HCT116 (cell line): Measurements from ENCODE around the gene RHEBL1. TPM values are rescaled to one million over a fixed set of nuclear protein-coding genes. Genes with fewer than 3 reads are reported as not detected.

Experiments used
- ATAC-seq: fragments of 200-7000 bp; cut with Tn5 transposase; 2 replicates; pipeline ENCODE4 v1.9.1; 2020; ENCODE audit warnings: mild to moderate bottlenecking, moderate library complexity
- BruUV-seq: library from RNA; stranded (reverse); fragments of 400-500 nt; replicated peaks from 2 replicates; lab custom pipeline; 2021; lab: Mats Ljungman, UMichigan
- CTCF ChIA-PET: fragments of 300-600 bp; sonication (Branson Sonifier 250); formaldehyde crosslinking; loops from one replicate; lab custom pipeline; 2021; ENCODE audit warnings: antibody characterized with exemption; lab: Charles Lee
- POLR2A ChIA-PET: fragments of 300-600, 350-600 bp; sonication (Branson Sonifier 250); formaldehyde crosslinking; loops from one replicate; lab custom pipeline; 2021; ENCODE audit warnings: antibody characterized with exemption; lab: Charles Lee
- RAD21 ChIA-PET, 2 experiments: fragments of 300-600 bp; sonication (Branson Sonifier 250); formaldehyde crosslinking; loops; one replicate each; lab custom pipeline; 2023; ENCODE audit warnings: low total read pairs in 2 of 2; ENCODE audit not compliant: uncharacterized antibody in 2 of 2, unreplicated experiment in 2 of 2, low non-redundant PET in 1 of 2; lab: Charles Lee
- DNase-seq: peaks from one replicate; pipeline ENCODE4 v3.0.0-alpha.2; 2010; ENCODE audit warnings: low read depth, low spot score
- H2AFZ ChIP-seq: fragments of 200-600 bp; shearing (Covaris generic), sonication (generic); 2 replicates; pipeline ENCODE4 v1.6.1; 2017; ENCODE audit warnings: low read depth, mixed run types, mixed read lengths, antibody characterized with exemption, low read length; ENCODE audit not compliant: poor library complexity, severe bottlenecking
- H3K27ac ChIP-seq: 2 replicates; pipeline ENCODE4 v1.5.1; 2012; ENCODE audit warnings: low read depth, low read length
- H3K27me3 ChIP-seq: fragments of 200-600 bp; sonication (generic); 2 replicates; pipeline ENCODE4 v1.6.1; 2016; ENCODE audit warnings: mixed run types, low read length, mixed read lengths; ENCODE audit not compliant: insufficient read depth
- H3K36me3 ChIP-seq, 2 experiments: fragments of 200-500 bp in 1 of 2; fragments of 200-600 bp in 1 of 2; sonication (Bioruptor generic) in 1 of 2; sonication (generic) in 1 of 2; 2 replicates each; pipeline versions ENCODE4 v1.5.1 to v1.6.1; 2014 to 2016; ENCODE audit warnings: low read length in 2 of 2, inconsistent platforms in 1 of 2, mixed read lengths in 1 of 2, mixed run types in 1 of 2; ENCODE audit not compliant: insufficient read depth in 2 of 2, control insufficient read depth in 1 of 2
- H3K4me1 ChIP-seq, 2 experiments: fragments of 200-600 bp in 1 of 2; sonication (generic) in 1 of 2; 2 replicates each; pipeline versions ENCODE4 v1.5.1 to v1.6.1; 2012 to 2017; ENCODE audit warnings: low read length in 2 of 2, inconsistent platforms in 1 of 2, mild to moderate bottlenecking in 1 of 2, mixed read lengths in 1 of 2, mixed run types in 1 of 2, moderate library complexity in 1 of 2; ENCODE audit not compliant: insufficient read depth in 2 of 2, control insufficient read depth in 1 of 2
- H3K4me2 ChIP-seq: fragments of 200-600 bp; sonication (generic); 2 replicates; pipeline ENCODE4 v1.6.1; 2017; ENCODE audit warnings: mixed run types, low read length, mixed read lengths
- H3K4me3 ChIP-seq, 2 experiments: fragments of 200-600 bp in 1 of 2; sonication (generic) in 1 of 2; replicated peaks in 1 of 2; 2 replicates each; pipeline ENCODE4 v1.5.1; 2011 to 2016; ENCODE audit warnings: low read length in 2 of 2, control low read depth in 1 of 2, low read depth in 1 of 2, mild to moderate bottlenecking in 1 of 2, mixed read lengths in 1 of 2, mixed run types in 1 of 2
- H3K79me2 ChIP-seq: fragments of 200-600 bp; sonication (generic); 2 replicates; pipeline ENCODE4 v1.6.1; 2017; ENCODE audit warnings: mild to moderate bottlenecking, mixed run types, low read length, moderate library complexity, mixed read lengths; ENCODE audit not compliant: insufficient read depth
- H3K9ac ChIP-seq: fragments of 200-600 bp; sonication (generic); 2 replicates; pipeline ENCODE4 v1.6.1; 2016; ENCODE audit warnings: low read length, mixed read lengths
- H3K9me2 ChIP-seq: fragments of 200-600 bp; sonication (generic), shearing (Covaris generic); 2 replicates; pipeline ENCODE4 v1.6.1; 2017; ENCODE audit warnings: mixed run types, mild to moderate bottlenecking, moderate library complexity; ENCODE audit not compliant: insufficient read depth
- H3K9me3 ChIP-seq, 2 experiments: fragments of 200-500 bp in 1 of 2; fragments of 200-600 bp in 1 of 2; sonication (Bioruptor generic) in 1 of 2; sonication (generic) in 1 of 2; 2 replicates each; pipeline ENCODE4 v1.6.1; 2014 to 2017; ENCODE audit warnings: low read length in 2 of 2, mixed read lengths in 2 of 2, inconsistent platforms in 1 of 2, low read depth in 1 of 2, mild to moderate bottlenecking in 1 of 2, mixed run types in 1 of 2, moderate library complexity in 1 of 2; ENCODE audit not compliant: control insufficient read depth in 1 of 2, insufficient read depth in 1 of 2
- H4K20me1 ChIP-seq: fragments of 200-600 bp; sonication (generic), shearing (Covaris generic); 2 replicates; pipeline ENCODE4 v1.6.1; 2017; ENCODE audit warnings: mixed run types, mild to moderate bottlenecking, moderate library complexity; ENCODE audit not compliant: insufficient read depth
- ATF3 ChIP-seq: IDR thresholded peaks from 2 replicates; pipeline ENCODE4 v1.6.1; 2012
- CBX3 ChIP-seq: IDR thresholded peaks from 2 replicates; pipeline ENCODE4 v1.6.1; 2012; ENCODE audit warnings: low read depth
- ELF1 ChIP-seq: IDR thresholded peaks from 2 replicates; pipeline ENCODE4 v1.6.1; 2012; ENCODE audit warnings: low read depth, borderline replicate concordance
- EZH2phosphoT487 ChIP-seq: fragments of 200-600 bp; IDR thresholded peaks from 2 replicates; pipeline ENCODE4 v1.6.1; 2018; ENCODE audit warnings: antibody characterized with exemption, borderline replicate concordance
- FOSL1 ChIP-seq: IDR thresholded peaks from 2 replicates; pipeline ENCODE4 v1.6.1; 2012; ENCODE audit warnings: low read depth
- JUND ChIP-seq: IDR thresholded peaks from 2 replicates; pipeline ENCODE4 v1.6.1; 2012
- MAX ChIP-seq: IDR thresholded peaks from 2 replicates; pipeline ENCODE4 v1.6.1; 2012
- POLR2A ChIP-seq: IDR thresholded peaks from 2 replicates; pipeline ENCODE4 v1.7.0; 2011; ENCODE audit warnings: borderline replicate concordance; ENCODE audit not compliant: insufficient read depth, insufficient read length; ENCODE audit errors: extremely low read depth
- POLR2AphosphoS5 ChIP-seq: IDR thresholded peaks from 2 replicates; pipeline ENCODE4 v1.6.1; 2011; ENCODE audit warnings: mild to moderate bottlenecking, low read depth, low read length, moderate library complexity
- RAD21 ChIP-seq: IDR thresholded peaks from 2 replicates; pipeline ENCODE4 v1.6.1; 2012; ENCODE audit warnings: low read depth, mild to moderate bottlenecking
- REST ChIP-seq: IDR thresholded peaks from 2 replicates; pipeline ENCODE4 v1.6.1; 2012; ENCODE audit warnings: low read depth
- SIN3A ChIP-seq: IDR thresholded peaks from 2 replicates; pipeline ENCODE4 v1.6.1; 2012; ENCODE audit warnings: low read depth
- SP1 ChIP-seq: IDR thresholded peaks from 2 replicates; pipeline ENCODE4 v1.6.1; 2012; ENCODE audit warnings: low read depth
- SRF ChIP-seq: IDR thresholded peaks from 2 replicates; pipeline ENCODE4 v1.6.1; 2012; ENCODE audit warnings: low read depth
- TCF7L2 ChIP-seq: IDR thresholded peaks from 2 replicates; pipeline ENCODE4 v1.7.0; 2011; ENCODE audit warnings: borderline replicate concordance, inconsistent platforms; ENCODE audit not compliant: insufficient read depth, insufficient read length; ENCODE audit errors: extremely low read depth
- YY1 ChIP-seq: IDR thresholded peaks from 2 replicates; pipeline ENCODE4 v1.6.1; 2011; ENCODE audit warnings: low read length, low read depth, moderate library complexity, mild to moderate bottlenecking; ENCODE audit not compliant: insufficient replicate concordance; ENCODE audit errors: extremely low read depth
- ZBTB33 ChIP-seq: IDR thresholded peaks from 2 replicates; pipeline ENCODE4 v1.6.1; 2011; ENCODE audit warnings: mild to moderate bottlenecking, low read length, moderate library complexity; ENCODE audit not compliant: insufficient replicate concordance; ENCODE audit errors: extremely low read depth
- ZFX ChIP-seq: fragments of 450-650 bp; IDR thresholded peaks from 2 replicates; pipeline ENCODE4 v1.6.1; 2017
- intact Hi-C: fragments of 100-400 bp; cut with micrococcal nuclease; formaldehyde crosslinking; loops from 2 replicates; pipeline ENCODE4 v1.10.0; 2022
- total RNA-seq: library from RNA; stranded (reverse); gene quantifications from one replicate; pipeline ENCODE4 v1.2.1, GENCODE V29; 2021; ENCODE audit not compliant: unreplicated experiment

The RHEBL1 gene
- total RNA-seq, 1 experiment from 2014 or later, result 2.8 TPM

GRCh38 chr12:49022558-49023178, 47.1 kb downstream of the RHEBL1 start:
- Histone ChIP-seq H3K9ac (no peak overlapping the region), H4K20me1 (no peaks in the 10 kb centered on the region)
- DNase-seq (no peak), ATAC-seq (no peak)
- POLR2A ChIA-PET, result no interaction called here
- TF ChIP-seq EZH2phosphoT487 (no peak), FOSL1 (no peak), POLR2A (no peak), SP1 (no peak), ZFX (no peak), REST (no peak), TCF7L2 (no peak), ELF1 (no peak), SIN3A (no peak), POLR2AphosphoS5 (no peak), CBX3 (no peak), YY1 (no peak), ATF3 (no peak), RAD21 (no peak), ZBTB33 (no peak), JUND (no peak), MAX (no peak), SRF (no peak)
- TF ChIP-seq, all 23 proteins: peak for 0
- Histone ChIP-seq H3K27ac (no peak overlapping the region), H3K4me3 (no peak overlapping the region), H2AFZ (no peak overlapping the region), H3K79me2 (peaks cover 15% of the 10 kb centered on the region; the same call in 1 of the 2 replicates), H3K4me1 (peaks cover 1 to 14% of the 10 kb centered on the region in 2 experiments; a peak in 3 of 4 replicates), H3K9me2 (no peaks in the 10 kb centered on the region), H3K27me3 (no peaks in the 10 kb centered on the region), H3K9me3 (no peaks in the 10 kb centered on the region), H3K36me3 (peaks cover 32 to 40% of the 10 kb centered on the region in 2 experiments; a peak in 3 of 4 replicates), H3K4me2 (no peak overlapping the region)
- ChIA-PET CTCF (interaction anchor here (0.6 to 1.4 kb wide), 2 partner anchors 21 kb away, joined by 3 to 4 read pairs; no protein-coding TSS in a partner anchor), RAD21 (no interaction called here)
- intact Hi-C loops, result no loop called here
- no TSS peak for BruUV-seq
